Panc1 (cell line): ENCODE results near the gene GCNA. TPM values are rescaled to one million over a fixed set of nuclear protein-coding genes. Genes with fewer than 3 reads are reported as not detected.
"Not testable (repeated sequence)": the region's sequence is repeated elsewhere in the genome, so short reads cannot be mapped to it uniquely, and the experiment has no call there.

Experiments used
- ATAC-seq: fragments of 200-7000 bp; cut with Tn5 transposase; 2 replicates; pipeline ENCODE4 v1.9.1; 2020; ENCODE audit warnings: mild to moderate bottlenecking, moderate library complexity
- BruUV-seq: library from RNA; stranded (reverse); fragments of 400-500 nt; replicated peaks from 2 replicates; lab custom pipeline; 2021; lab: Mats Ljungman, UMichigan
- CTCF ChIA-PET: fragments of 300-600 bp; sonication (Branson Sonifier 250); formaldehyde crosslinking; loops from one replicate; lab custom pipeline; 2022; ENCODE audit warnings: antibody characterized with exemption; lab: Charles Lee
- POLR2A ChIA-PET: fragments of 300-600 bp; sonication (Branson Sonifier 250); formaldehyde crosslinking; loops from one replicate; lab custom pipeline; 2022; ENCODE audit warnings: antibody characterized with exemption; lab: Charles Lee
- DNase-seq: peaks from one replicate; pipeline ENCODE4 v3.0.0-alpha.2; 2010; ENCODE audit warnings: low read depth, low spot score
- H3K27ac ChIP-seq: 2 replicates; pipeline ENCODE4 v1.5.1; 2011; ENCODE audit warnings: mild to moderate bottlenecking, low read length, inconsistent platforms
- H3K27me3 ChIP-seq: fragments of 200-500 bp; sonication (Bioruptor generic); 2 replicates; pipeline ENCODE4 v1.6.0; 2014; ENCODE audit warnings: low read length, inconsistent platforms; ENCODE audit not compliant: control insufficient read depth, insufficient read depth
- H3K36me3 ChIP-seq: fragments of 200-500 bp; sonication (Bioruptor generic); 2 replicates; pipeline ENCODE4 v1.5.1; 2014; ENCODE audit warnings: inconsistent platforms, mild to moderate bottlenecking, low read length, moderate library complexity; ENCODE audit not compliant: control insufficient read depth, insufficient read depth
- H3K4me1 ChIP-seq: 2 replicates; pipeline ENCODE4 v1.5.1; 2011; ENCODE audit warnings: inconsistent platforms, mild to moderate bottlenecking, low read length, moderate library complexity; ENCODE audit not compliant: control insufficient read depth, insufficient read depth
- H3K4me3 ChIP-seq, 2 experiments: 2 replicates each; pipeline ENCODE4 v1.5.1; 2011 to 2012; ENCODE audit warnings: low read depth in 2 of 2, low read length in 2 of 2, mild to moderate bottlenecking in 2 of 2, inconsistent platforms in 1 of 2, moderate library complexity in 1 of 2
- H3K9me3 ChIP-seq: fragments of 200-500 bp; sonication (Bioruptor generic); 2 replicates; pipeline ENCODE4 v1.5.1; 2014; ENCODE audit warnings: low read depth, mild to moderate bottlenecking, inconsistent platforms, low read length, moderate library complexity; ENCODE audit not compliant: control insufficient read depth, insufficient read depth
- POLR2AphosphoS5 ChIP-seq: IDR thresholded peaks from 2 replicates; pipeline ENCODE4 v1.6.1; 2012; ENCODE audit warnings: mild to moderate bottlenecking, low read depth, low read length, moderate library complexity
- SIN3A ChIP-seq: IDR thresholded peaks from 2 replicates; pipeline ENCODE4 v1.6.1; 2012; ENCODE audit warnings: low read depth, mild to moderate bottlenecking, low read length, moderate library complexity, borderline replicate concordance; ENCODE audit not compliant: insufficient read depth
- TCF7L2 ChIP-seq: IDR thresholded peaks from 2 replicates; pipeline ENCODE4 v1.6.1; 2011; ENCODE audit warnings: mild to moderate bottlenecking, low read depth, low read length, inconsistent platforms
- in situ Hi-C: cut with HindIII; loops from 2 replicates; pipeline ENCODE4 v1.10.0; 2016; ENCODE audit warnings: low sequenced_read_pairs, low pct_unique_long_range_greater_than_20kb
- intact Hi-C: fragments of 100-400 bp; cut with micrococcal nuclease; formaldehyde crosslinking; loops from one replicate; pipeline ENCODE4 v1.10.0; 2022; ENCODE audit not compliant: unreplicated experiment
- total RNA-seq: library from RNA; stranded (reverse); gene quantifications from one replicate; pipeline ENCODE4 v1.2.1, GENCODE V29; 2021; ENCODE audit not compliant: unreplicated experiment
- TF ChIP-seq, protein P1 (sequence below), 2 experiments: IDR thresholded peaks; 2 replicates each; pipeline ENCODE4 v1.6.1; 2011 to 2012; ENCODE audit warnings: low read depth in 2 of 2, control low read depth in 1 of 2, low read length in 1 of 2, mild to moderate bottlenecking in 1 of 2, moderate library complexity in 1 of 2; ENCODE audit not compliant: insufficient read depth in 1 of 2
- TF ChIP-seq, protein P2 (sequence below): fragments of 450-650 bp; IDR thresholded peaks from 2 replicates; pipeline ENCODE4 v1.5.1; 2017; ENCODE audit warnings: mild to moderate bottlenecking

The GCNA gene
- total RNA-seq, 1 experiment from 2014 or later, result 4.0 TPM

DNA sequence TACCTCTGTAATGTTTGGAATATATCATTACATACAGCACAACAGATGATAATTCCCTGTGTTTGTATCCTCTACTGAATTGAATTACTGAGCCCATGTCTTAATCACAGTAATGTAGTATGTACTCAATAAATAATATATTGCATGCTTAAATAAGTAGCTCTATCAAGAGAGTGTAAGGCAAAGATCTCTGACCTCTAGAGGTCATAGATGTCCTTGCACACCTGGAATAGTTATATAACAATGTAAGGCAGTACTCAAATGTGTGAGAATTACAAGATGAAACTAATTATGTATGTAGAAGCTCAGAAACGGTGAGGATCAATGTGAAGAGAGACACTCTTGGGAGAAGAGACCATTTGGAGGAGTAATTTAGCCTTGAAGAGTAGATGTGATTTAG, 14.3 kb upstream of the GCNA start:
- ChIA-PET CTCF (interaction anchor here (0.5 kb wide), 1 partner anchor 52 kb away, joined by 4 read pairs; no protein-coding TSS in a partner anchor), POLR2A (no interaction called here)
- intact Hi-C loops, result no loop called here
- no peak for ATAC-seq
- TF ChIP-seq, protein P1, sequence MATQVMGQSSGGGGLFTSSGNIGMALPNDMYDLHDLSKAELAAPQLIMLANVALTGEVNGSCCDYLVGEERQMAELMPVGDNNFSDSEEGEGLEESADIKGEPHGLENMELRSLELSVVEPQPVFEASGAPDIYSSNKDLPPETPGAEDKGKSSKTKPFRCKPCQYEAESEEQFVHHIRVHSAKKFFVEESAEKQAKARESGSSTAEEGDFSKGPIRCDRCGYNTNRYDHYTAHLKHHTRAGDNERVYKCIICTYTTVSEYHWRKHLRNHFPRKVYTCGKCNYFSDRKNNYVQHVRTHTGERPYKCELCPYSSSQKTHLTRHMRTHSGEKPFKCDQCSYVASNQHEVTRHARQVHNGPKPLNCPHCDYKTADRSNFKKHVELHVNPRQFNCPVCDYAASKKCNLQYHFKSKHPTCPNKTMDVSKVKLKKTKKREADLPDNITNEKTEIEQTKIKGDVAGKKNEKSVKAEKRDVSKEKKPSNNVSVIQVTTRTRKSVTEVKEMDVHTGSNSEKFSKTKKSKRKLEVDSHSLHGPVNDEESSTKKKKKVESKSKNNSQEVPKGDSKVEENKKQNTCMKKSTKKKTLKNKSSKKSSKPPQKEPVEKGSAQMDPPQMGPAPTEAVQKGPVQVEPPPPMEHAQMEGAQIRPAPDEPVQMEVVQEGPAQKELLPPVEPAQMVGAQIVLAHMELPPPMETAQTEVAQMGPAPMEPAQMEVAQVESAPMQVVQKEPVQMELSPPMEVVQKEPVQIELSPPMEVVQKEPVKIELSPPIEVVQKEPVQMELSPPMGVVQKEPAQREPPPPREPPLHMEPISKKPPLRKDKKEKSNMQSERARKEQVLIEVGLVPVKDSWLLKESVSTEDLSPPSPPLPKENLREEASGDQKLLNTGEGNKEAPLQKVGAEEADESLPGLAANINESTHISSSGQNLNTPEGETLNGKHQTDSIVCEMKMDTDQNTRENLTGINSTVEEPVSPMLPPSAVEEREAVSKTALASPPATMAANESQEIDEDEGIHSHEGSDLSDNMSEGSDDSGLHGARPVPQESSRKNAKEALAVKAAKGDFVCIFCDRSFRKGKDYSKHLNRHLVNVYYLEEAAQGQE (IDR thresholded peaks at IDR 0.05; ENCODE audit: insufficient read depth in 1 of 2, low read depth in 2 of 2, low read length in 1 of 2), result no peak
- TF ChIP-seq TCF7L2 (no peak), POLR2AphosphoS5 (no peak), SIN3A (no peak)
- TF ChIP-seq, protein P2, sequence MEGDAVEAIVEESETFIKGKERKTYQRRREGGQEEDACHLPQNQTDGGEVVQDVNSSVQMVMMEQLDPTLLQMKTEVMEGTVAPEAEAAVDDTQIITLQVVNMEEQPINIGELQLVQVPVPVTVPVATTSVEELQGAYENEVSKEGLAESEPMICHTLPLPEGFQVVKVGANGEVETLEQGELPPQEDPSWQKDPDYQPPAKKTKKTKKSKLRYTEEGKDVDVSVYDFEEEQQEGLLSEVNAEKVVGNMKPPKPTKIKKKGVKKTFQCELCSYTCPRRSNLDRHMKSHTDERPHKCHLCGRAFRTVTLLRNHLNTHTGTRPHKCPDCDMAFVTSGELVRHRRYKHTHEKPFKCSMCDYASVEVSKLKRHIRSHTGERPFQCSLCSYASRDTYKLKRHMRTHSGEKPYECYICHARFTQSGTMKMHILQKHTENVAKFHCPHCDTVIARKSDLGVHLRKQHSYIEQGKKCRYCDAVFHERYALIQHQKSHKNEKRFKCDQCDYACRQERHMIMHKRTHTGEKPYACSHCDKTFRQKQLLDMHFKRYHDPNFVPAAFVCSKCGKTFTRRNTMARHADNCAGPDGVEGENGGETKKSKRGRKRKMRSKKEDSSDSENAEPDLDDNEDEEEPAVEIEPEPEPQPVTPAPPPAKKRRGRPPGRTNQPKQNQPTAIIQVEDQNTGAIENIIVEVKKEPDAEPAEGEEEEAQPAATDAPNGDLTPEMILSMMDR, result no peak
- Histone ChIP-seq H3K4me3 (no peak overlapping the region), H3K9me3 (no peaks in the 10 kb centered on the region), H3K36me3 (peaks cover 51% of the 10 kb centered on the region), H3K4me1 (no peaks in the 10 kb centered on the region), H3K27ac (no peak overlapping the region), H3K27me3 (no peaks in the 10 kb centered on the region)
- no TSS peak for BruUV-seq
- in situ Hi-C loops, result no loop called here
- no peak for DNase-seq

DNA sequence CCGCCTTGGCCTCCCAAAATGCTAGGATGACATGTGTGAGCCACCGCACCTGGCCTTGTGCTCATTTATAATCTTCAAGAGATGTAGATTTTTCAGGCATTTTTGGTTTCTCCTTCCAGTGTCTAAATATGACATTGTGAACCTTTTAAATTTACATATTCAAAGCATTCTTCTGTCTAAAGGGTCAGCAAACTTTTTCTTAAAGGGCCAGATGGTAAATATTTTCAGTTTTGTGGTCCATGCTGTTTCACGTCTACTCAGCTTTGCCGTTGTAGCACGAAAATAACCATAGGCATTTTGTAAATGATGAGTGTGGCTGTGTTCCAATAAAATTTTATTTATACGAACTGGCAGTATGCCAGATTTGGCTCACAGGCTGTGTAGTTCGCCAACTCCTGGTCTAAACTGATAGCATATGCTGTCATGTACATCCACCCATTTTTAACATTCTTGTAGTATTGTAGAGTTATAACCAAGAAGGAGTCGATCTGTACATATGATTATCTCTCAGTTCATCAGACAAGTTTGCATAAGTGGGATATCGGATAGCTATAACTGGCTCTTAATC, 12.7 kb upstream of the GCNA start:
- BruUV-seq, result no TSS peak

DNA sequence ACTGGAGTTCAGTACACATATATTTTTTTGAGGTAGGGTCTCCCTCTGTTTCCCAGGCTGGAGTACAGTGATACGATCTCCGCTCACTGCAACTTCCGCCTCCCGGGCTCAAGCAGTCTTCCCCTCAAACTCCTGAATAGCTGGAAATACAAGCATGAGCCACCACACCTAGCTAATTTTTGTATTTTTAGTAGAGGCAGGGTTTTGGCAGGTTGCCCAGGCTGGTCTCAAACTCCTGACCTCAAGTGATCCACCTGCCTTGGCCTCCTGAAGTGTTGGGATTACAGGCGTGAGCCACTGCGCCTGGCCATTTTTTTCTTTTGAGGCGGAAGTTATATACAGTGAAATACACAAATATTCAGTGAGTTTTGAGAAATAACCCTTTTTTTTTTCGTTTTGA, 6.8 kb upstream of the GCNA start:
- H3K27me3 ChIP-seq, BruUV-seq, H3K4me3 ChIP-seq, in situ Hi-C loops, intact Hi-C loops, H3K9me3 ChIP-seq, H3K27ac ChIP-seq, CTCF ChIA-PET, ATAC-seq, H3K4me1 ChIP-seq, DNase-seq, POLR2A ChIA-PET: not testable (repeated sequence)
- peaks cover 47% of the 10 kb centered on the region for H3K36me3 ChIP-seq

More for the DNA sequence above, 12.7 kb upstream of the GCNA start:
- POLR2A ChIA-PET, result no interaction called here
- ATAC-seq (no peak), DNase-seq (no peak)
- Histone ChIP-seq H3K4me1 (no peaks in the 10 kb centered on the region), H3K9me3 (no peaks in the 10 kb centered on the region), H3K27ac (no peak overlapping the region), H3K27me3 (no peaks in the 10 kb centered on the region), H3K4me3 (no peak overlapping the region), H3K36me3 (peaks cover 43% of the 10 kb centered on the region)
- TF ChIP-seq, protein P1 (IDR thresholded peaks at IDR 0.05; ENCODE audit: insufficient read depth in 1 of 2, low read depth in 2 of 2, low read length in 1 of 2), result no peak
- no peak for TF ChIP-seq POLR2AphosphoS5
- TF ChIP-seq, protein P2, result no peak
- TF ChIP-seq SIN3A, result no peak
- TF ChIP-seq TCF7L2, result no peak
- intact Hi-C loops (no loop called here), in situ Hi-C loops (no loop called here)
- CTCF ChIA-PET, result no interaction called here
